Ovary (tissue), 3 donors: Measurements from ENCODE around the gene RNGTT.

Experiments
- EP300 ChIP-seq: sonication (generic); formaldehyde crosslinking; IDR thresholded peaks from one replicate; pipeline ENCODE4 v1.6.1; 2017; ENCODE audit warnings: antibody characterized with exemption
- TF ChIP-seq, protein P1 (sequence below), 3 donors: fragments of 450-650 bp in 2 of 3; fragments of 200-600 bp in 1 of 3; IDR thresholded peaks; one replicate each; pipeline versions ENCODE4 v1.5.1 to v1.8.0; 2016 to 2022; ENCODE audit warnings: antibody characterized with exemption in 3 of 3, mild to moderate bottlenecking in 1 of 3
- donor health status: DM: no; HTN: no; CAD: no.

DNA sequence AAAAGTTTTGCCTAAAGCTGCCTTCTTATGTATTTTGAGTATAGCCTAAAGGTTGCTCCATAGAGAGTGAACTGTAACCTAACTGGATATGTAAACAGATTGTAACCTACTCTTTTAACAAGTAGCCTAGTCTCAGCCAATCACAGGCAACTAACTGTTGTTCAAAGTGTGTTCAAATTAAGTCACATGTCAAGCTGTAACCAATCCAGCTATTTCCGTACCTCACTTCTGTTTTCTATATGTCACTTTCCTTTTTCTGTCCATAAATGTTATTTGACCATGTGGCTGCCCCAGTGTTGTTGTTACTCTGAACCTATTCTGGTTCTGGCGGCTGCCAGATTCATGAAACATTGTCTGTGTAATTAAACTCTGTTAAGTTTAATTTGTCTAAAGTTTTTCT is 47.4 kb upstream of the RNGTT start:
- TF ChIP-seq, protein P1, sequence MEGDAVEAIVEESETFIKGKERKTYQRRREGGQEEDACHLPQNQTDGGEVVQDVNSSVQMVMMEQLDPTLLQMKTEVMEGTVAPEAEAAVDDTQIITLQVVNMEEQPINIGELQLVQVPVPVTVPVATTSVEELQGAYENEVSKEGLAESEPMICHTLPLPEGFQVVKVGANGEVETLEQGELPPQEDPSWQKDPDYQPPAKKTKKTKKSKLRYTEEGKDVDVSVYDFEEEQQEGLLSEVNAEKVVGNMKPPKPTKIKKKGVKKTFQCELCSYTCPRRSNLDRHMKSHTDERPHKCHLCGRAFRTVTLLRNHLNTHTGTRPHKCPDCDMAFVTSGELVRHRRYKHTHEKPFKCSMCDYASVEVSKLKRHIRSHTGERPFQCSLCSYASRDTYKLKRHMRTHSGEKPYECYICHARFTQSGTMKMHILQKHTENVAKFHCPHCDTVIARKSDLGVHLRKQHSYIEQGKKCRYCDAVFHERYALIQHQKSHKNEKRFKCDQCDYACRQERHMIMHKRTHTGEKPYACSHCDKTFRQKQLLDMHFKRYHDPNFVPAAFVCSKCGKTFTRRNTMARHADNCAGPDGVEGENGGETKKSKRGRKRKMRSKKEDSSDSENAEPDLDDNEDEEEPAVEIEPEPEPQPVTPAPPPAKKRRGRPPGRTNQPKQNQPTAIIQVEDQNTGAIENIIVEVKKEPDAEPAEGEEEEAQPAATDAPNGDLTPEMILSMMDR (IDR thresholded peaks at IDR 0.05) = no peak
- TF ChIP-seq EP300 = no peak
